HL-60 (cell line): ENCODE data around the gene MRPS23.

Experiments
- CTCF ChIP-seq: IDR thresholded peaks from one replicate; pipeline ENCODE4 v1.5.1; 2011; ENCODE audit warnings: low read length, control low read depth, inconsistent platforms; ENCODE audit not compliant: insufficient read depth
- POLR2AphosphoS5 ChIP-seq: IDR thresholded peaks from 2 replicates; pipeline ENCODE4 v1.6.1; 2012; ENCODE audit warnings: low read depth

DNA sequence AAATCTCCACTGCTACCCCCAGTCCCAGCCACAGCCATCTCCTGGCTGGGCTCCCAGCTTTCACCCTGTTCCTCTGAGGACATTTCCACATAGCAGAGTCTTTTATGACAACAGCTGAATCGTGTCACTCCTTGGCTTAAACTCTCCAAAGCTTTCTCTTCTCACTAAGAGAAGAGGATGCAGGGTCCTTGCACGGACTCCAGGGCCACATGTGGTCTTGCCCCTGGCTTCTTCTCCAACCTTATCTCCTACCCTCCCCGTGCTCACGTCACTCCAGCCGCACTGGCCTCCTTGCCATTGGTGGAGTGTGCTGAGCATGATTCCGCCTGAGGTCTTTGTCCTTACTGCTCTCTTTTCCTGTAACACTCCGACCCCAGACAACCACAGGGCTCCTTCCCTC is 64.8 kb downstream of the MRPS23 start:
- TF ChIP-seq CTCF (no peak), POLR2AphosphoS5 (no peak)
